Measurements from ENCODE around the gene PIK3CB.
"Not testable (repeated sequence)": the region's sequence is repeated elsewhere in the genome, so short reads cannot be mapped to it uniquely, and the experiment has no call there.

Gene PIK3CB

GRCh38 chr3:138802223-138802622, 32.5 kb downstream of the PIK3CB start:
- not testable (repeated sequence) for DNase-seq

- DNase-seq, result no peak
Observed at GRCh38 chr3:138801792-138802191, 32.9 kb downstream of the PIK3CB start.

- DNase-seq, result no peak
Observed at GRCh38 chr3:138800248-138800647, 34.5 kb downstream of the PIK3CB start.

GRCh38 chr3:138799822-138800221, 34.9 kb downstream of the PIK3CB start:
- no peak for DNase-seq

GRCh38 chr3:138797508-138798038, 37.2 kb downstream of the PIK3CB start:
- DNase-seq, result no peak

GRCh38 chr3:138796761-138797160, 38.0 kb downstream of the PIK3CB start:
- DNase-seq, result no peak

GRCh38 chr3:138786788-138787271, 47.9 kb downstream of the PIK3CB start:
- no peak for DNase-seq

GRCh38 chr3:138785951-138786350, 48.8 kb downstream of the PIK3CB start:
- DNase-seq, result no peak

GRCh38 chr3:138785362-138785857, 49.3 kb downstream of the PIK3CB start:
- DNase-seq, result not testable (repeated sequence)

- DNase-seq, result no peak
Observed at GRCh38 chr3:138782755-138783154, 52.0 kb downstream of the PIK3CB start.

- no peak for DNase-seq
Observed at GRCh38 chr3:138781012-138781470, 53.7 kb downstream of the PIK3CB start.

GRCh38 chr3:138778643-138779042, 56.1 kb downstream of the PIK3CB start:
- DNase-seq, result no peak

- DNase-seq, result no peak
Observed at GRCh38 chr3:138776961-138777360, 57.8 kb downstream of the PIK3CB start.

- no peak for DNase-seq
Observed at GRCh38 chr3:138775254-138775595, 59.5 kb downstream of the PIK3CB start.

GRCh38 chr3:138774529-138775253, 60.0 kb downstream of the PIK3CB start:
- DNase-seq, result peak; percentile 15 to 24

- no peak for DNase-seq
Observed at GRCh38 chr3:138771585-138771984, 63.1 kb downstream of the PIK3CB start.

- no peak for DNase-seq
Observed at GRCh38 chr3:138769616-138770015, 65.1 kb downstream of the PIK3CB start.

- DNase-seq, result no peak
Observed at GRCh38 chr3:138768946-138769345, 65.8 kb downstream of the PIK3CB start.

- no peak for DNase-seq
Observed at GRCh38 chr3:138768125-138768524, 66.6 kb downstream of the PIK3CB start.

GRCh38 chr3:138767498-138768104, 67.1 kb downstream of the PIK3CB start:
- no peak for DNase-seq

GRCh38 chr3:138761002-138761401, 73.7 kb downstream of the PIK3CB start:
- no peak for DNase-seq

GRCh38 chr3:138748190-138748589, 86.5 kb downstream of the PIK3CB start:
- no peak for DNase-seq

GRCh38 chr3:138747225-138747624, 87.5 kb downstream of the PIK3CB start:
- no peak for DNase-seq

GRCh38 chr3:138740072-138740471, 94.7 kb downstream of the PIK3CB start:
- no peak for DNase-seq

Measured in NCI-H526 (cell line).